ENCODE data around the gene STXBP2. TPM values are rescaled to one million over a fixed set of nuclear protein-coding genes. Genes with fewer than 3 reads are reported as not detected.

The STXBP2 gene
- total and polyA plus RNA-seq, 9 of the 15 experiments (the other 6 are each of a cell fraction or from before 2014, with no cell fraction given), result 2.5 to 163 (median 71.3) TPM

GRCh38 chr19:7681340-7682174 lies 44.6 kb downstream of the STXBP2 start (continued):
- TF ChIP-seq ZBTB5 (IDR thresholded peaks at IDR 0.05) (no peak), MAFK (IDR thresholded peaks at IDR 0.05; ENCODE audit: low read length) (no peak), ZBTB8A (IDR thresholded peaks at IDR 0.05; ENCODE audit: partially characterized antibody) (no peak), ZNF165 (CRISPR knock-in tag; IDR thresholded peaks at IDR 0.05; ENCODE audit: borderline replicate concordance) (no peak), TRIM28 (IDR thresholded peaks at IDR 0.05) (no peak), SPI1 (IDR thresholded peaks at IDR 0.05; ENCODE audit: borderline replicate concordance, low read depth, low read length) (no peak), ZSCAN32 (CRISPR knock-in tag; IDR thresholded peaks at IDR 0.05) (no peak), ATF3 (IDR thresholded peaks at IDR 0.05) (peak; percentile 29; the same call in 1 of the 2 replicates), ATF3 (CRISPR knock-in tag; conservative IDR thresholded peaks at IDR 0.05) (no peak), TCF3 (CRISPR knock-in tag; IDR thresholded peaks at IDR 0.05) (no peak), ZNF407 (IDR thresholded peaks at IDR 0.05; ENCODE audit: low read depth) (no peak), MIER1 (IDR thresholded peaks at IDR 0.05; ENCODE audit: low read depth) (no peak), ZNF133 (CRISPR knock-in tag; IDR thresholded peaks at IDR 0.05) (no peak), GATAD2B (IDR thresholded peaks at IDR 0.05; ENCODE audit: borderline replicate concordance) (no peak), HMG20B (CRISPR knock-in tag; IDR thresholded peaks at IDR 0.05) (no peak)
